ENCODE measurements around the gene TTC27. TPM values are rescaled to one million over a fixed set of nuclear protein-coding genes. Genes with fewer than 3 reads are reported as not detected.
"Not testable (repeated sequence)": the region's sequence is repeated elsewhere in the genome, so short reads cannot be mapped to it uniquely, and the experiment has no call there.

TTC27 gene
- total RNA-seq, 4 donors from 2014 or later = 11.0 to 16.4 (median 11.3) TPM

GRCh38 chr2:32844253-32844652 is 216.4 kb downstream of the TTC27 start:
- intact Hi-C loops (cut with DNase I; ENCODE audit: low total_unique reads) = no loop called here
- DNase-seq (ENCODE audit: low spot score in 2 of 2) = no peak
- TF ChIP-seq CTCF (IDR thresholded peaks at IDR 0.05) (no peak), POLR2A (IDR thresholded peaks at IDR 0.05) (no peak)
- 75 to 84% methylated on average over 4 of the region's 4 CpGs for WGBS, 2 donors
- H3K4me3 ChIP-seq (ENCODE audit: low read depth, poor library complexity, severe bottlenecking) = no peak overlapping the region

DNA sequence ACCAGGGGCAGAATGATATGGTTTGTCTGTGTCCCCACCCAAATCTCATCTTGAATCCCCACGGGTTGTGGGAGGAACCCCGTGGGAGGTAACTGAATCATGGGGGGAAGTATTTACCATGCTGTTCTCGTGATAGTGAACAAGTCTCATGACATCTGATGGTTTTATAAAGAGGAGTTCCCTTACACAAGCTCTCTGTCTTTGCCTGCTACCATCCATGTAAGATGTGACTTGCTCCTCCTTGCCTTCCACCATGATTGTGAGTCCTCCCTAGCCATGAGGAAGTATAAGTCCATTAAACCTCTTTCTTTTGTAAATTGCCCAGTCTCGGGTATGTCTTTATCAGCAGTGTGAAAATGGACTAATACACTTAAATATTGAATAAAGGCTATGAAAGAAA is 218.4 kb downstream of the TTC27 start:
- DNase-seq (ENCODE audit: low spot score in 2 of 2); intact Hi-C loops (cut with DNase I; ENCODE audit: low total_unique reads); H3K4me3 ChIP-seq (ENCODE audit: low read depth, poor library complexity, severe bottlenecking): not testable (repeated sequence)
- WGBS, 2 donors = 91 to 94% methylated on average over 4 of the region's 4 CpGs

- intact Hi-C loops (cut with DNase I; ENCODE audit: low total_unique reads) = no loop called here
- no peak overlapping the region for H3K4me3 ChIP-seq (ENCODE audit: low read depth, poor library complexity, severe bottlenecking)
- no peak for DNase-seq (ENCODE audit: low spot score in 2 of 2)
- TF ChIP-seq CTCF (IDR thresholded peaks at IDR 0.05) (no peak), POLR2A (IDR thresholded peaks at IDR 0.05) (no peak)
These were observed 219.9 kb downstream of the TTC27 start for GRCh38 chr2:32847734-32848133.

DNA sequence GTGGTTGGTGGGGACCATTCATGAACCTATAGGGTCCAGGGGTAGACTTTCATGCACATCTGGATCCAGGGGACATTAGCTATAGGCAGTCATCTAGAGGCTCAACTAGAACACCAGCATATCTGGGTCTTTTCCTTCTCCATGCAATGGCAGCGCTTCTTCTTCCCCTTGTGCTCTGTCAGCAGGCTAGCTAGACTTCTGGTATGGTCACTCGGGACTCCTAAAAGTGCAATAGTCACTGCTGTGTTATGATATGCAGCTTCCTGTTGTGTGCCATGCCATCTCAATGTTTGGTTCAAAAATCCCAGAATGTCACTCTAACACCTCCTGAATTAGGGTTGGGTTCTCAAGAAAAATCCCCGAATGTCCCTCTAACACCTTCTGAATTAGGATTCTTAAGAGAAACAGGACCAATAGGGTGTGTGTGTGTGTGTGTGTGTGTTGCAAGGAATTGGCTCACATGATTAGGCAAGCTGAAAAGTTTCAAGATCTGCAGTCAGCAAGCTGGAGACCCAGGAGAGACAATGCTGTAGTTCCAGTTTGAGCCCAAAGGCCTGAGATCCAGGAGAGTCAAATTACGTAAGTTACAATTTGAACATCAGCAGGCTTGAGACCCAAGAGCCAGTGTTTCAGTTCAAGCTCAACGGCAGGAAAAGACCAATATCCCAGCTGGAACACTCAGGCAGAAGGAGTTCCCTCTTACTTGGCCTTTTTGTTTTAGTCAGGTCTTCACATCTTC is 221.8 kb downstream of the TTC27 start:
- no peak for DNase-seq (ENCODE audit: low spot score in 2 of 2)
- H3K4me3 ChIP-seq (ENCODE audit: low read depth, poor library complexity, severe bottlenecking) = no peak overlapping the region
- 82 to 89% methylated on average over 5 of the region's 5 CpGs for WGBS, 2 donors
- intact Hi-C loops (cut with DNase I; ENCODE audit: low total_unique reads) = no loop called here
- no peak for TF ChIP-seq CTCF (IDR thresholded peaks at IDR 0.05)
- TF ChIP-seq POLR2A (IDR thresholded peaks at IDR 0.05) = no peak

- no peak for DNase-seq (ENCODE audit: low spot score in 2 of 2)
- intact Hi-C loops (cut with DNase I; ENCODE audit: low total_unique reads) = no loop called here
- TF ChIP-seq CTCF (IDR thresholded peaks at IDR 0.05) (no peak), POLR2A (IDR thresholded peaks at IDR 0.05) (no peak)
- 66 to 68% methylated on average over 4 of the region's 4 CpGs for WGBS, 2 donors
- H3K4me3 ChIP-seq (ENCODE audit: low read depth, poor library complexity, severe bottlenecking) = no peak overlapping the region
These were observed 224.1 kb downstream of the TTC27 start for GRCh38 chr2:32851777-32852439.

GRCh38 chr2:32852856-32853255 is 225.0 kb downstream of the TTC27 start:
- intact Hi-C loops (cut with DNase I; ENCODE audit: low total_unique reads) = no loop called here
- TF ChIP-seq POLR2A (IDR thresholded peaks at IDR 0.05) = no peak
- TF ChIP-seq CTCF (IDR thresholded peaks at IDR 0.05) = no peak
- WGBS, 2 donors = 70 to 76% methylated on average over 5 of the region's 5 CpGs
- H3K4me3 ChIP-seq (ENCODE audit: low read depth, poor library complexity, severe bottlenecking) = no peak overlapping the region
- DNase-seq (ENCODE audit: low spot score in 2 of 2) = no peak

All from lower leg skin (tissue), 4 donors.